Measurements from ENCODE around the gene APOBEC3F.

The APOBEC3F gene

DNA sequence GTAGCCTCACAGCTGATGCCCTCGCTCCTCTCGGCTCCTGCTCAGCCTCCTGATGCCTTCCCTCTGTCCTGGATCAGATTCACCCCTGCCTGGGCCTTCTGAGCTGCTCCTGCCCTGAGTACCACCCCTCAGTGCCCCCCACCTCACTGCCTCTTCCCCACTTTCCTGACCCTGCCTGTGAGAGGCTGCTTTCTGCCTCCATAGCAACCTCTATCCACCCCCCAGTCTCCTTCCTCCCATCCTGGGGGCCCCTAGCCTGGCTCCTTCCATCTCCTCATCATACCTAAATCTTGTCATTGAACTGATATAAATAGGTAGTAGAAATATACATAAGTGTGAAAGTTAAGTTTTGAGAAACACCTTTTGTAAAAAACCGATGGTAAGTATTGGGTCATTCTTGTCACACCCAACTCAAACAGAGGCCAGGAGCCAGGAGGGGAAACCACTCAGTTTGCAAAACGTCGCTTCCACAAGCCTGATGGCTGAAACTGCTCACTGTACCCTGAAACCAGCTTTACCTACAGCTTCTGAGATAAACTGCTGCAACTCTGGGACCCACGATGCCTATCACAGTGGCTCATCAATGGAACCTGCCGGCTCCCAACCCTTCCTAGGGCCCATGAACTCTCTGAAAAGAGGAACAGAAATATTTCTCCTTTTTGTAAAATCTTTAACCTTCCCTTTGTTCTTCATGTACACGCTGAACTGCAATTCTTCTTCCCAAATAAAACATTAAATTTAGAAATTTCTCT lies 51.6 kb downstream of the APOBEC3F start:
- Histone ChIP-seq H4K5ac (ENCODE audit: low read length) (no peak overlapping the region), H2BK120ac (ENCODE audit: low read depth, low read length) (no peak overlapping the region), H3K4me2 (ENCODE audit: low read length) (no peak overlapping the region), H3K23ac (ENCODE audit: low read length) (no peak overlapping the region), H3K56ac (ENCODE audit: low read length) (peak overlapping the region; percentile 42), H3K4me1 (ENCODE audit: control insufficient read depth, low read depth, low read length) (peaks cover 2% of the 10 kb centered on the region), H2BK5ac (ENCODE audit: low read length) (no peak overlapping the region), H3K4ac (ENCODE audit: low read depth, low read length) (no peak overlapping the region), H3K27me3 (ENCODE audit: insufficient read depth, low read length, poor library complexity) (no peaks in the 10 kb centered on the region), H3K79me1 (ENCODE audit: low read length) (no peaks in the 10 kb centered on the region), H2BK15ac (replicated peaks; ENCODE audit: low read depth) (no peak overlapping the region), H2AK5ac (ENCODE audit: low read length) (no peak overlapping the region), H3K36me3 (ENCODE audit: control insufficient read depth, insufficient read depth, low read length) (no peaks in the 10 kb centered on the region), H3K79me2 (ENCODE audit: control insufficient read depth, insufficient read depth, low read length) (no peaks in the 10 kb centered on the region), H3K9ac (ENCODE audit: low read length) (no peak overlapping the region), H3K4me3 (ENCODE audit: low read length) (no peak overlapping the region), H3K27ac (ENCODE audit: low read depth, low read length) (no peak overlapping the region), H3K18ac (ENCODE audit: low read length) (no peak overlapping the region), H4K8ac (ENCODE audit: low read depth, low read length) (no peak overlapping the region)
- DNase-seq, result no peak
- 100% methylated on average over 1 of the region's 8 CpGs for WGBS (ENCODE audit: extremely low coverage, insufficient coverage, low lambda C conversion rate)

GRCh38 chr22:39094717-39095389 lies 54.2 kb downstream of the APOBEC3F start:
- WGBS (ENCODE audit: extremely low coverage, insufficient coverage, low lambda C conversion rate), result no CpG with 5 or more reads among the region's 14 CpGs
- Histone ChIP-seq H3K27ac (ENCODE audit: low read depth, low read length) (no peak overlapping the region), H4K5ac (ENCODE audit: low read length) (no peak overlapping the region), H3K79me2 (ENCODE audit: control insufficient read depth, insufficient read depth, low read length) (no peaks in the 10 kb centered on the region), H3K36me3 (ENCODE audit: control insufficient read depth, insufficient read depth, low read length) (no peaks in the 10 kb centered on the region), H3K18ac (ENCODE audit: low read length) (no peak overlapping the region), H2AK5ac (ENCODE audit: low read length) (no peak overlapping the region), H3K56ac (ENCODE audit: low read length) (no peak overlapping the region), H3K4me2 (ENCODE audit: low read length) (no peak overlapping the region), H3K4me1 (ENCODE audit: control insufficient read depth, low read depth, low read length) (peaks cover 5% of the 10 kb centered on the region), H2BK120ac (ENCODE audit: low read depth, low read length) (no peak overlapping the region), H3K9ac (ENCODE audit: low read length) (no peak overlapping the region), H3K4ac (ENCODE audit: low read depth, low read length) (no peak overlapping the region), H2BK5ac (ENCODE audit: low read length) (no peak overlapping the region), H4K8ac (ENCODE audit: low read depth, low read length) (no peak overlapping the region), H3K23ac (ENCODE audit: low read length) (no peak overlapping the region), H3K79me1 (ENCODE audit: low read length) (no peaks in the 10 kb centered on the region), H3K4me3 (ENCODE audit: low read length) (no peak overlapping the region), H2BK15ac (replicated peaks; ENCODE audit: low read depth) (no peak overlapping the region), H3K27me3 (ENCODE audit: insufficient read depth, low read length, poor library complexity) (no peaks in the 10 kb centered on the region)
- peak; percentile 64 for DNase-seq

- no CpG with 5 or more reads among the region's 3 CpGs for WGBS (ENCODE audit: extremely low coverage, insufficient coverage, low lambda C conversion rate)
Observed at GRCh38 chr22:39095971-39096370, 55.3 kb downstream of the APOBEC3F start.

DNA sequence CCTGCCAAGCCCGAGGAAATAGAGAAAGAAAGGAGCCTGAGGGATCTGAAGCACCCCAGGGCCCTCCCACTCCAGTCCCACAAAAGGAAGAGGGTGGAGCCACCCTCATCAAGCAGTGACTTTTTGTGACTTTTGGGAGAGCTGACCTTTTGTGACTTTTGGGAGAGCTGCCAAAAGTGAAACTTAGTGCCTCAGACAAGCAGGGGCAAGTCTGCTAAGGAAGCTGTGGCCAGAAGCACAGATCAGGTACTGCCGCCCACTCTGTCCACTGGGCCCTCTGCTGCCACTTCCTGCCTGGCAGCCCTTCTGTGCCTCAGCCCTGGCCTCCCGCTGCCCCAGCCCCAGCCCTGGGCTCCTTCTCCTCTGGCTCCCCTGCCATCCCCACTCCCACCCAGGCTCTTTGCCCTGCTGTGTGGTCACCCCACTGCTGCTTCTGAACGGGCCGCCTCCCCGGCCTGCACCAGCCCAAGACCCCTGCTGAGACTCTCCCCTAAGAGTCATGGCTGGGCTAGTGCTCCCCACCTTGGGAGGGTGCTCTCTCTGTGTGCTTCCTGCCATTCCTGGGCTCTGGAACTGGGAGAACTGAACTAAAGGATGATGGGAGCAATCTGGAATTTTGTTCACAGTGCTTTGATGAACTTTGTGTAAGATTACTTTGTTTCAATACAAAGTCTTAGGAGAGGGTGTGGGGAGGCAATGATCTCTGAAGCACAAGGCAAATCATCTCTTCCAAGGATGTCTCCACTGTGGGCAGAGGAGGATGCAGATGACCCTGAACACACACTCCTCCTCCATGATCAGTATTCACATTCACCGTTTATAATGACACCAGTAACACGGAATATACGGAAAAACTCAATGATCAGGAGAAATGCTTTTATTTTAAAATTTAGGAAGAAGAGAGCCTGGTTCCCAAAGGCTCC lies 56.7 kb downstream of the APOBEC3F start, which contains the start of gene APOBEC3H:
TSS of gene APOBEC3H (plus strand) at position 147 of the 923 bp plus-strand sequence. CDS start 3,035 bp downstream, outside the sequence.
- H3K79me1 ChIP-seq (ENCODE audit: low read length), result no peaks in the 10 kb centered on the region
- no peak for DNase-seq

More at GRCh38 chr22:39095971-39096370, 55.3 kb downstream of the APOBEC3F start:
- Histone ChIP-seq H4K8ac (ENCODE audit: low read depth, low read length) (no peak overlapping the region), H2BK5ac (ENCODE audit: low read length) (no peak overlapping the region), H3K27ac (ENCODE audit: low read depth, low read length) (no peak overlapping the region), H3K23ac (ENCODE audit: low read length) (no peak overlapping the region), H3K79me1 (ENCODE audit: low read length) (no peaks in the 10 kb centered on the region), H2AK5ac (ENCODE audit: low read length) (peak overlapping the region; percentile 76), H2BK120ac (ENCODE audit: low read depth, low read length) (no peak overlapping the region), H2BK15ac (replicated peaks; ENCODE audit: low read depth) (no peak overlapping the region), H3K4ac (ENCODE audit: low read depth, low read length) (no peak overlapping the region), H3K9ac (ENCODE audit: low read length) (no peak overlapping the region), H3K18ac (ENCODE audit: low read length) (no peak overlapping the region), H3K56ac (ENCODE audit: low read length) (no peak overlapping the region), H4K5ac (ENCODE audit: low read length) (no peak overlapping the region), H3K36me3 (ENCODE audit: control insufficient read depth, insufficient read depth, low read length) (no peaks in the 10 kb centered on the region), H3K4me1 (ENCODE audit: control insufficient read depth, low read depth, low read length) (peaks cover 5% of the 10 kb centered on the region), H3K4me2 (ENCODE audit: low read length) (no peak overlapping the region), H3K27me3 (ENCODE audit: insufficient read depth, low read length, poor library complexity) (no peaks in the 10 kb centered on the region), H3K4me3 (ENCODE audit: low read length) (no peak overlapping the region), H3K79me2 (ENCODE audit: control insufficient read depth, insufficient read depth, low read length) (no peaks in the 10 kb centered on the region)
- no peak for DNase-seq

GRCh38 chr22:39098026-39098425 lies 57.4 kb downstream of the APOBEC3F start:
- Histone ChIP-seq H2BK120ac (ENCODE audit: low read depth, low read length) (no peak overlapping the region), H3K4ac (ENCODE audit: low read depth, low read length) (no peak overlapping the region), H3K79me1 (ENCODE audit: low read length) (no peaks in the 10 kb centered on the region), H3K4me1 (ENCODE audit: control insufficient read depth, low read depth, low read length) (peaks cover 6% of the 10 kb centered on the region), H2AK5ac (ENCODE audit: low read length) (no peak overlapping the region), H3K56ac (ENCODE audit: low read length) (peak overlapping the region; percentile 70), H2BK5ac (ENCODE audit: low read length) (no peak overlapping the region), H3K27me3 (ENCODE audit: insufficient read depth, low read length, poor library complexity) (no peaks in the 10 kb centered on the region), H3K4me2 (ENCODE audit: low read length) (no peak overlapping the region), H3K9ac (ENCODE audit: low read length) (peak overlapping the region; percentile 14), H3K36me3 (ENCODE audit: control insufficient read depth, insufficient read depth, low read length) (no peaks in the 10 kb centered on the region), H4K5ac (ENCODE audit: low read length) (no peak overlapping the region), H3K4me3 (ENCODE audit: low read length) (no peak overlapping the region), H3K18ac (ENCODE audit: low read length) (peak overlapping the region; percentile 8), H3K27ac (ENCODE audit: low read depth, low read length) (no peak overlapping the region), H2BK15ac (replicated peaks; ENCODE audit: low read depth) (no peak overlapping the region), H4K8ac (ENCODE audit: low read depth, low read length) (no peak overlapping the region), H3K23ac (ENCODE audit: low read length) (no peak overlapping the region), H3K79me2 (ENCODE audit: control insufficient read depth, insufficient read depth, low read length) (no peaks in the 10 kb centered on the region)
- DNase-seq, result peak; percentile 62
- no CpG with 5 or more reads among the region's 6 CpGs for WGBS (ENCODE audit: extremely low coverage, insufficient coverage, low lambda C conversion rate)

More for the DNA sequence above, 56.7 kb downstream of the APOBEC3F start, which contains the start of gene APOBEC3H:
- H2BK15ac ChIP-seq (replicated peaks; ENCODE audit: low read depth), result no peak within 1 kb of the TSS
- no peak within 1 kb of the TSS for H2BK5ac ChIP-seq (ENCODE audit: low read length)
- H3K56ac ChIP-seq (ENCODE audit: low read length), result peak within 1 kb of the TSS; percentile 70
- H3K23ac ChIP-seq (ENCODE audit: low read length), result no peak within 1 kb of the TSS
- no peak within 1 kb of the TSS for H4K5ac ChIP-seq (ENCODE audit: low read length)
- H3K4ac ChIP-seq (ENCODE audit: low read depth, low read length), result peak within 1 kb of the TSS; percentile 17
- no peaks in the 10 kb centered on the region for H3K79me2 ChIP-seq (ENCODE audit: control insufficient read depth, insufficient read depth, low read length)
- H3K4me3 ChIP-seq (ENCODE audit: low read length), result no peak within 1 kb of the TSS
- H3K27ac ChIP-seq (ENCODE audit: low read depth, low read length), result peak within 1 kb of the TSS; percentile 9
- peaks cover 6% of the 10 kb centered on the region for H3K4me1 ChIP-seq (ENCODE audit: control insufficient read depth, low read depth, low read length)
- no peak within 1 kb of the TSS for H2BK120ac ChIP-seq (ENCODE audit: low read depth, low read length)
- H3K4me2 ChIP-seq (ENCODE audit: low read length), result no peak within 1 kb of the TSS
- peak within 1 kb of the TSS; percentile 8 for H3K18ac ChIP-seq (ENCODE audit: low read length)
- no CpG with 5 or more reads among the region's 9 CpGs for WGBS (ENCODE audit: extremely low coverage, insufficient coverage, low lambda C conversion rate)
- H2AK5ac ChIP-seq (ENCODE audit: low read length), result peak within 1 kb of the TSS; percentile 76
- H3K9ac ChIP-seq (ENCODE audit: low read length), result peak within 1 kb of the TSS; percentile 14
- no peak within 1 kb of the TSS for H4K8ac ChIP-seq (ENCODE audit: low read depth, low read length)
- H3K36me3 ChIP-seq (ENCODE audit: control insufficient read depth, insufficient read depth, low read length), result no peaks in the 10 kb centered on the region
- no peaks in the 10 kb centered on the region for H3K27me3 ChIP-seq (ENCODE audit: insufficient read depth, low read length, poor library complexity)
